NCI-H2029 treated with DMSO at 0.1 percent for 48 hours (cell line): ENCODE measurements around the gene RGS19.

ENCODE experiments used
- DNase-seq: peaks from one replicate; lab custom pipeline; 2025; lab: John Stamatoyannopoulos, UW

The RGS19 gene

DNA sequence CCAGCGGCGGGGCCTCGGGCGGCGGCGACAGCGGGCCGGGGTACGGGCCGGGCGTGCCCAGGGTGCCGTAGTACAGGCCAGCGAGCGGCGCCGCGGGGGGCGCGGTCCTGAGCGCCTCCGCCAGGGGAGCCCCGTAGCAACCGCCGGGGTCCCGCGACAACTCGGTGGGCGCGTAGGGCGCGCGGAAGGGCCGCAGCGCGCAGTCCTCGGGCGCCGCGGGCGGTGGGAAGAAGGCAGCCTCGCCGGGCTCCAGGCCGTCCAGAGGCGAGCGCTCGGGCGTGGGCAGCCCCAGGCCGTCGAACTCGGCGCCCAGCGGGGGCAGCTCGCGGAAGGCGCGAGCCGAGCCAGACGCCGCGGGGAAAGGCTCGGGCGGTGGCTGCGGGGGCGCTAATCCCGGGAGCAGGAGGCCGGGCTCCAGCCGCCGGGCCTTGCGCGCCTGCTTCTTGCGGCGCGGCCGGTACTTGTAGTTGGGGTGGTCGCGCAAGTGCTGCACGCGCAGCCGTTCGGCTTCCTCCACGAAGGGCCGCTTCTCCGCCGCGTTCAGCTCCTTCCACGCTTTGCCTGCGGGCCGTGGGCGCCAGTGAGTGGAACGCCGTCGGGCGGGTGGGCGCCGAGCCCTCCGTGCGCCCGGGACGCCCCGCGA, 30.8 kb downstream of the RGS19 start:
- no peak for DNase-seq

GRCh38 chr20:64047968-64048401, 31.3 kb downstream of the RGS19 start:
- DNase-seq: no peak

- DNase-seq: no peak
Observed at GRCh38 chr20:64047046-64047389, 32.3 kb downstream of the RGS19 start.

- DNase-seq: no peak
Observed at GRCh38 chr20:64045346-64046011, 33.8 kb downstream of the RGS19 start.

- DNase-seq: no peak
Observed at GRCh38 chr20:64044484-64045247, 34.7 kb downstream of the RGS19 start.

DNA sequence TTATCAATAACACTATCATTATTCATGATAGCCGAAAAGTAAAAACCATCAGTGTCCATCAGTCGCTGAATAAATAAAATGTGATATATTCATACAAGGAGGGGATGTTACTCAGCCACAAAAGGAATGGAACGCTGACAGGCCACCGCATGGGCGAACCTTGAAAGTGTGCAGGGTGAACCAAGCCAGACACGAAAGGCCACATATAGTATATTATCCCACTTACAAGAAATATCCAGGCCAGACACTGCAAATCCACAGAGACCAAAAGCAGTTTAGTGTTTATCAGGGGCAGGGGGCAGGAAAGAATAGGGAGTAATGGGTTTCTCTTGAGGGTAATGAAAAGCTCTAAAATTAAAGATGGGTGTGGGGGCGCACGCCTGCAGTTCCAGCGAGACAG, 35.5 kb downstream of the RGS19 start:
- DNase-seq: no peak

DNA sequence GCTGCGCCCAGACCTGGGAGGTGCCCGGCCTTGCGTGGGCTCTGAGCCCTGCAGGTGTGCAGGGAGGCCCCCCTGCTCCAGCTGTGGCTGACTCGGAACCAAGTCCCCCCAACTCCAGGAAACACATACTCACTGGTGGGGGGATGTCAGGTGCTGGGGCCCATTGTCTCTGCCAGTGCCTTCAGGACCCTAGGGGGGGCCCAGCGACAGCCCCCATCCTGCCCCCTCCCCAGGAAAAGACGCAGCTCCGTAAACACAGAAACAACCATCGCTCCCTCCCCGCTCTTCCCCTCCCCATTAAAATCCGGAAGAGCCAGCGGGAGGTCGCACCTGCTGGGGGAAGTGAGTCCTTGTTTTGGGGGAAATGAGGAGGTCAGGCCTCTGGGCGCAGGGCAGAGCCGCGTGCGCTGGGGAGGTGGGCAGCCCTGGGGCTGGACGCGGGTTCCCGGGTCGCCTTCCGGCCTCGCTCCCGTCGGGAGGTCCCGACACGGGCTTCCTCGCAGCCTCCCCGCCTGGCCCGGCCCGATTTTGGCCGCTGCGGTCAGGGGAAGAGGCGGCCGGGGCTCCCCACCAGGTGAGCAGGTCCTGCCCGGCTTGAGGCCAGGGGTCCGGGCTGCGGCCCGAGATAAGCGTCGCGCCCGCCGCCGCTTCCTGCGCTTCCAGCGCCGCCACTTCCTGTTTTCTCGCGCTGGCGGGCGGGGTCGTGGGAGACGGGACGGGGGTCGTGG, 37.1 kb downstream of the RGS19 start:
- DNase-seq: no peak

DNA sequence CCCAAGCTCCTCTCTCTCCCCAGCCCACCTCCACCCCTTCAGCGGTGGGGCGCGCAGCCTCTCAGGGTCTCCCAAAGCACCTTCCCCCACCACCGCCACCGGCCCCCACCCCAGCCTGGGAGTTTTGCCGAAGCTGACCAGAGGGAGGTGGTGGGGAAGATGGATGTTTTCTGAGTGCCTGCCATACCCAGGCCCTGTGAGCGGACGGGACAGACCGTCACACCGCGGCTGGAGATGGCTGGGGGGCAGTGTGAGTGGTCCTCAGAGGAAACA, 37.6 kb downstream of the RGS19 start:
- DNase-seq: no peak

DNA sequence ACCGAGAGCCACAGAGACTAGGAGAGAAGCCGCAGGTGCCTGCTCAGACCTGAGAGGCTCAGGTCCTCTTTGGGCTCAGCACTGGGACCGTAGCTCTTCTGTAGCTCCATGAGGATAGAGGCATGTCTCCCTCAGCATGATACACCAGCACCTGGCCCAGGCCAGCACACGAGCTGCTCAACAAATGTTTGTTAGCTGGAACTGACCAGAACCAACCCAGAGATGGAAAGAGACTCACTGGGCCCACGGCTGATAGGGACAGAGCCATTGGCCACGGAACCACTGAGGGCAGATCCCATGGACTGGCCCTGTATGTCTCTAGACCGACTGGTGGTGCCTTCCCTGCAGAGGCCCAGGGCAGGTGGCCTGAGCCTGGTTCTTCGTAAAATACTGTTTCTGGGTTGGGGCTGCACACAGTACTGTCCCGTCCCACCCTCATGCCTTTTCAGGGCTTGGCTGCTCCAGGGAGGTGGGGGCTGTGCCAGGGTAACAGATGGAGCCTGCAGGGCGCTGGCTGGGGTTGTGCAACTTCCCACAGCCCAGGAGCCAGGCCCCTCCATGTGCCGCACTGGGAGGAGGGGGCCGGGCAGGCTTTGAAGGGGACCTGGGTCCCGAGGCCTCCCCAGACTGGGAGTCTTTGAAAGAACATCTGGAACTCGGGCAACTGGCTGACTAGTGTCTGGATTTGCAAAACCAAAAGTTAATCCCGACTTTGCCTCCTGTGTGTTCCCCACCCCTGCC, 38.1 kb downstream of the RGS19 start:
- no peak for DNase-seq

DNA sequence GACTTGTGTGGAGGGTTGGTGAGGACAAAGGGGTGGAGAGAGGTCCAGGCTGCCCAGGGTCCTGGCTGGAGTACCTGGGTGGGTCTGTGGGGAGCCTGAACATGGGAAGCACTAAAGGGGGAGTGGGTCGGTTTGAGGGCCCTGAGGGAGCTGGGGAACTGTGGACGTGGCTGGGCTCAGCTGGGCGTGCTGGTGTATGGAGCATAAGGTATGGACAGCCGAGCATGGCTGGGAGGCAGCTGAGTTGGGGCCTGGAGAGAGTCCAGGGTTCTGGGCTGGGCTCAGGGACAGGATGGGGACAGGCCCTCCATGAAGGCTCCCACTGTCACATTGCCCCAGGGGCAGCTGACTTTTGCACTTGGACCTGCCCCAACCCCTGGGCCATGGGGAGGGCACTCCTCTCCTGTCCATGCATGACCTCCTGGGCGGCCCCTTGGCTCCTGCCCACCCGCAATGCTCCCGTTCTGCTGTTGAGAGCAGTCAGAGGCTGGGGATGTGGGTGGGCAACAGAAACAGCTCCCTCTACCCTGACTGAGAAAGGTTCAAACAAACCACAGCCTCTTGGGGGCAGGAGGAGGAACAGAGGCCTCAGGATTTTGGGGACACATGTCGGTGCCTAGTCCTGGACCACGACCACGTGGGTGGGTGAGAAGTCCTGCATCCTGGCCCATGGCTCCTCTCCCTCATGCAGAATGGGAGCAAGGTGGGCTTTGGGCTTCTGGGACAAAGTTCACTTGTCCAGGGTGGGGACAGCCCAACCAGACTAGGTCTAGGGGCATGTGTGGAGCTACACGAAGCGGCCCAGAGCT, 38.9 kb downstream of the RGS19 start:
- DNase-seq: no peak

GRCh38 chr20:64039293-64040160, 39.8 kb downstream of the RGS19 start:
- DNase-seq: no peak

DNA sequence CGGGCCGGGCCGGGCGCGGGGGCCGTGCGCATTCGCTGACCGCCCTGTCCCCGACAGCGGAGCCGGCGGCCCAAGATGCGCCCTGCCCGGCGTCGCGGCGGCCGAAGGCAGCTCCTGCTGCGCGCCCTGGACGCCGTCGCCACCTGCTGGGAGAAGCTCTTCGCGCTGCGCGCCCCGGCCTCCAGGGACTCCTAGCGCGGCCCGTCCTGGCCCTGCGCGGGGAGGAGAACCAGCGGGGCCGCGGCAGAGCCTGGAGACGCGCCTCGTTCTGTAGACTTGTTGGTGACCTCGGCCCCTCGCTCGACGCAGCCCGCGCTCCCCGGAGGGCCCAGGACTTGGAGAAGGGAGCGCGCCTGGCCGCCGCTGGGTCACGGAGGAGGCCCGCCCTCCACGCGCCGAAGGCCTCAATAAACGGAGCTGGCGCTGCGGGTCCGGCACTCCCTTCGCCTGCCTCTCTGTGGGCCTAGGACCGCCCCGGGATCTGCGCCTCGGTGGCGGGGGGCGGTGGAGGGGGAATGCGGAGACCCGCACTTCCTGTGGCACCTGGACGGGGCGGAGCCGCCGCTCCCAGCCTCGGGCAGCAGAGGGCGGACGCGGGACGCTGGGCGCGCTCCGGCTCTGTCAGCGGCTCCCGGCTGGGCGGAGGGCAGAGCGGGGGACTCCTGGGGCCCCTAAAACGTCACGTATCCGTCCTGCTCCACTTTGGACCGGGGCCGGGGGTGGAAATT, 40.6 kb downstream of the RGS19 start:
- peak; percentile 5 for DNase-seq

DNA sequence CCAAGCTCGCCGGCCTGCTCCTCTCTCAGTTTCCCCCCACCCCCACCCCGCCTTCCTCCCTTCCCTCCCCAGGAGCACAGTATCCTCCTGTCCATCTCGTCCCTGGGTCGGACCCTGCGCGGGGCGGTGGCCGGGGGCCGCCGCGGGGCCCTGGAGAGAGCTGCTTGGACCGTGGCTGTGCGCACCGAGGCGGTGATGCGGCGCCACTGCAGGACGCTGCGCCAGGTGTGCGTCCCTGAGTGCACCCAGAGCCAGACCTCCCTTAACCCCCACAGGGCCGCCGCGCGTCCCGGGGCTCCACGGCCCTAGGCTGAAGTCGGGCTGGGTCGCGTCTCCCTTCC, 41.1 kb downstream of the RGS19 start:
- no peak for DNase-seq

DNA sequence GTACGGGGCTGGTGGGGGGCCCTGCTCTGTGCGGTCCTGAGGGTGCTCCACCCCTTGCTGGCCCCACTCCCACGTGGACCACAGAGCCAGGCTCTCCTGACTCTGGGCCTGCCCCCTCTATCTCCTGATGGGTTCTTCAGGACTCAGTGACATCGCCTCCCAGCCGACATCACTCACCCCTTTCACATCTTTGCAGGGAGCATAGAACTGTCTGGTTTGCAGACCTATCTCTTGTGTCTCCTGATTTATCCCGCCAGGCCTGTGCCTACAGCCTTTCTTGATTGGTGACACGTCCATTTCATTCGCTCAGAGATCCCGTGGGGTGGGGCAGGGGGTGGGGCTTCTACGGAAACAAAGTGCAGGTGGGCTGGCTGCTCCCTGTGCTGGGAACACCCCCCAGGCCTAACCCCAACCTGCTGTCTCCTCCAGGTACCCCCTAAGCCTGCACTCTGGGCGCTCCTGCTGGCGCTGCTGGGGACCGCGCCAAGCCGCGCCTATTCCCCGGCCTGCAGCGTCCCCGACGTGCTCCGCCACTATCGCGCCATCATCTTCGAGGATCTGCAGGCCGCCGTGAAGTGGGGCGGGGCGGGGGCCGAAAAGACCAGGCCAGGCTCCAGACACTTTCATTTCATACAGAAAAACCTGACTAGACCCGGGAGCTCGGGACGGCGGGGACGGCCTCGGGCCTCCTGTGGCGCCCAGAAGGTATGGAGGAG, 41.7 kb downstream of the RGS19 start:
- DNase-seq: no peak

DNA sequence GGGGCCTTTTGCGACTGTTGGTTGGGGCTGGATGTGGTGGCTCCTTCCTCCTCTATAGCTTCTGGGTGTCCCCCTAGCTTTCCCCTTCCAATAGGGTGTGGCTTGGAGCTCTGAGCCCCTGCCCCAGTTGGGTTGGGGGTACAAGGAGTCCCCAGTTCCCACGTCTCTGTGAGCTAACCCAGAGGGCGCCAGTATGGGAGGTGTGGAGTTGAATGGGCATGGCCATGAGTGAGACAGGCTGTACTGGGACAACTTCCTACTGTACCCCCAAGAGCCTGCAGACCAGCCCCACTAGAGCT, 42.2 kb downstream of the RGS19 start:
- DNase-seq: no peak

DNA sequence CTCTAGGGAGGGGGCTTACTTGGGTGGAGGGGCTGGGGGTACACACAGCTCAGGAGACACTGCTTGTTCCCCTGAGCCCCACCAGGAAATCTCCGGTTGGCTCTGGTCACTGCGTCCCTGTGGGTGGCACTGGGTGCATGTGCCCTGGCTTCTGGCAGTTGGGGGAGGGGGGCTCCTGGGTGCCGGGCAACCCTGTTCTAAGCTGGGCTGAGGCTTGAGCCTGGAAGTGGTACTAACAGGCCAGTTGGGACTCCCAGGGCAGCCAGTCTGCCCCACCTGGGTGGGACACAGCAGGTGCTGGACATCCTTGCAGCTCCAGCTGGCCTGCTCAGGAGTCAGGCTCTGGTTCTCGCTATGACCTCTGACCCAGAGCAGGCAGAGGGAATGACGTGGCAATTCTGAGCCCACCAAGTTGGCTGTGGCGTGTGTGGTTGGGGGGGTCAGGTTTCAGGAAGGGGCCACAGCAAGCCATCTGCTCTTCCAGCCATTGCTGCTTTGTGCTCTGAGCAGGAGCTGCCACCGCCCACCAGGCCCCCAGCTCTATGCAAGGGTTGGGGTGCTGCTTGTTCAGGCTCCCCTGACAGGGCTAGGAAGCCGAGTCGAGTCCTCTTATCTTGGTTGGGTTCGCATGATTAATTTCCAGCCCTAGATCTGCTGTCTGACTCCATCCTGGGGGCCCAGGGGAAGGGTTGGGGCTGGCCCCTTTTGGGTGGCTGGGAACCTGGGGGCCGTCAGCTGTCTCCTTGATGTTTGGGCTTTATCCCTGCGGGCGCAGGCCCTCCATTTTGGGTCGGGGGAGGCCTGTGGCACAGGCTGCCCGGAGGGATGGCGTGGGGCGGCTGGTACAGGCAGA, 42.7 kb downstream of the RGS19 start:
- DNase-seq: no peak

GRCh38 chr20:64035933-64036345, 43.4 kb downstream of the RGS19 start, which contains the start of gene C20orf204:
Gene C20orf204 (plus strand): TSS chr20:64036182. CDS start chr20:64036324, 142 bp downstream.
- no peak for DNase-seq
